Measurements from ENCODE around the gene PGF. TPM values are rescaled to one million over a fixed set of nuclear protein-coding genes. Genes with fewer than 3 reads are reported as not detected.

The PGF gene
- total RNA-seq, 5 donors from 2014 or later (not counting 1 experiment from before 2014, with no cell fraction given) = 0.09 to 0.29 TPM; not detected in 3

DNA sequence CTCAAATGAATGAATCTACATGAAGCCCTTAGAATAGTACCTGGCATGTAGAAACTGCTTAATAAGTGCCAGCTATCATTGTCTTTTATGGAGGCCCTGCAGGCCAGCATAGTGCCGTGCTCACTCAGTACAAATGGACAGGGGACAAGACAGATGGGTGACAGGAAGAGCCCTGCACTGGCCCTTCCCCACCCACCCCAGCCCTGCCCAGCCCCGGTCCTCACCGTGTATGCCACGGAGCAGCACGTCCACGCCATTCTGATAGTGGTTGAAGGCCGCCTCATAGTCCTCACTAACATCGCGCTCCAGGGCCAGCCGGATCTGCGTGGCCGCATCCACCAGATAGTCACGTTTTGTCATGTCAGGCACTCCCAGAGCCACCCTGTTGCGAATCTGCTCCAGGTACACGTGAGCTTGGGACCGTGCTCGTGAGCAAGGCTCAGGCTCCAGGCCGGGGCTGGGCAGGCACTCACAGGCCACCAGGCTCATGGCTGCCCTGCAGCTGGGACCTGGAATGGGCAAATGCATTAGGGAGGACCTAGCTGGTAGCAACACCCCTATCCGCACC lies 34.3 kb downstream of the PGF start:
- 91% methylated on average over 18 of the region's 19 CpGs for WGBS (ENCODE audit: insufficient coverage)
- Histone ChIP-seq H3K4me3 (ENCODE audit: control insufficient read depth in 1 of 2, extremely low read depth in 1 of 2, low read length in 1 of 2) (no peak overlapping the region), H3K9me3 (no peaks in the 10 kb centered on the region), H3K4me1 (ENCODE audit: control insufficient read depth in 1 of 2, extremely low read depth in 1 of 2, insufficient read depth in 2 of 2, low read length in 2 of 2) (peaks cover 0 to 12% of the 10 kb centered on the region in 2 experiments), H3K27ac (ENCODE audit: low read length) (no peak overlapping the region), H3K27me3 (replicated peaks in 1 of 2; ENCODE audit: control insufficient read depth in 2 of 2, extremely low read depth in 1 of 2, insufficient read depth in 2 of 2, low read length in 1 of 2) (peaks cover 0 to 20% of the 10 kb centered on the region in 2 experiments), H3K36me3 (ENCODE audit: control insufficient read depth in 2 of 2, extremely low read depth in 1 of 2, insufficient read depth in 1 of 2, low read length in 1 of 2) (no peaks in the 10 kb centered on the region)
- Mint-ChIP-seq H3K36me3 (no peaks in the 10 kb centered on the region), H3K9me3 (no peaks in the 10 kb centered on the region), H3K4me3 (no peak overlapping the region), H3K27me3 (peaks cover 3 to 4% of the 10 kb centered on the region in 2 donors), H3K27ac (no peak overlapping the region), H3K4me1 (peaks cover 13 to 19% (median 15%) of the 10 kb centered on the region in 3 donors)
- ChIA-PET CTCF (interaction anchor here (0.6 to 1.6 kb wide), 5 partner anchors 11 to 605 kb away, joined by 3 to 6 read pairs (median 3); no protein-coding TSS in a partner anchor), POLR2A (interaction anchor here (0.5 to 0.6 kb wide), 4 partner anchors 69 to 618 kb away, joined by 3 to 5 read pairs (median 4); no protein-coding TSS in a partner anchor)
- ATAC-seq (replicated peaks in 1 of 4) (no peak), DNase-seq (no peak)

DNA sequence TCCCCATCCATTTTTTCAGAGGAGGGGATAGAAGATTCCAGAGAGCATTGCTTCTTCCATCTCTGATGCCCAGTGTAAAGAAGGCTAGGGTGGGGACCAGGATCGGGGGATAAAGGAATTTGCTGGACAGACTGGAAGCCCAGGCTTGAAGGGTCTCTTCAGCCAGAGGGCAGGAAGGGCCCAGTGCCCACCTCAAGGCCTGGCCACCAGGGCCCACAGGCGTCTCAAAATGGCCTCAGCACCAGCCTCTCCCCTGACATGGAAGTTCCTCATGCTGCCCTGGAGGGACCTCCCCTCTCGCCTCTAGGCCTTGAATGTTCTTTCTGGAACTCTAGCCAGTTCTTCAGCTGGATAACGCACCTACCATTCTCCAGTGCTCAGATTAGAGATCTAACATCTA lies 35.1 kb downstream of the PGF start:
- CTCF ChIA-PET = interaction anchor here in 1 of 2 donors (1.5 kb wide), 1 partner anchor 59 kb away, joined by 3 read pairs; no protein-coding TSS in a partner anchor
- H3K27ac Mint-ChIP-seq = no peak overlapping the region

GRCh38 chr14:74919421-74920165 lies 35.8 kb downstream of the PGF start:
- no peak overlapping the region for H3K27ac ChIP-seq (ENCODE audit: low read length)
- no peak overlapping the region for H3K27ac Mint-ChIP-seq
- H3K9me3 ChIP-seq = no peaks in the 10 kb centered on the region
- peaks cover 0 to 12% of the 10 kb centered on the region in 2 experiments for H3K4me1 ChIP-seq (ENCODE audit: control insufficient read depth in 1 of 2, extremely low read depth in 1 of 2, insufficient read depth in 2 of 2, low read length in 2 of 2)
- no peak overlapping the region for H3K4me3 Mint-ChIP-seq
- H3K9me3 Mint-ChIP-seq = no peaks in the 10 kb centered on the region
- H3K27me3 Mint-ChIP-seq = peaks cover 0 to 3% of the 10 kb centered on the region in 2 donors
- DNase-seq (no peak), ATAC-seq (replicated peaks in 1 of 4) (no peak)
- no peak overlapping the region for H3K4me3 ChIP-seq (ENCODE audit: control insufficient read depth in 1 of 2, extremely low read depth in 1 of 2, low read length in 1 of 2)
- no peaks in the 10 kb centered on the region for H3K36me3 ChIP-seq (ENCODE audit: control insufficient read depth in 2 of 2, extremely low read depth in 1 of 2, insufficient read depth in 1 of 2, low read length in 1 of 2)
- peaks cover 13 to 19% (median 15%) of the 10 kb centered on the region in 3 donors for H3K4me1 Mint-ChIP-seq
- H3K36me3 Mint-ChIP-seq = no peaks in the 10 kb centered on the region
- WGBS (ENCODE audit: insufficient coverage) = 91% methylated on average over 11 of the region's 22 CpGs
- ChIA-PET CTCF (no interaction called here), POLR2A (interaction anchor here in 1 of 2 donors (0.8 kb wide), 1 partner anchor 714 kb away, joined by 4 read pairs; no protein-coding TSS in a partner anchor)
- peaks cover 0 to 17% of the 10 kb centered on the region in 2 experiments for H3K27me3 ChIP-seq (replicated peaks in 1 of 2; ENCODE audit: control insufficient read depth in 2 of 2, extremely low read depth in 1 of 2, insufficient read depth in 2 of 2, low read length in 1 of 2)

More for the DNA sequence above, 35.1 kb downstream of the PGF start:
- peaks cover 0 to 17% of the 10 kb centered on the region in 2 experiments for H3K27me3 ChIP-seq (replicated peaks in 1 of 2; ENCODE audit: control insufficient read depth in 2 of 2, extremely low read depth in 1 of 2, insufficient read depth in 2 of 2, low read length in 1 of 2)
- H3K36me3 Mint-ChIP-seq = no peaks in the 10 kb centered on the region
- no peaks in the 10 kb centered on the region for H3K9me3 Mint-ChIP-seq
- H3K4me1 ChIP-seq (ENCODE audit: control insufficient read depth in 1 of 2, extremely low read depth in 1 of 2, insufficient read depth in 2 of 2, low read length in 2 of 2) = peaks cover 0 to 12% of the 10 kb centered on the region in 2 experiments
- H3K36me3 ChIP-seq (ENCODE audit: control insufficient read depth in 2 of 2, extremely low read depth in 1 of 2, insufficient read depth in 1 of 2, low read length in 1 of 2) = no peaks in the 10 kb centered on the region
- H3K27me3 Mint-ChIP-seq = peaks cover 0 to 3% of the 10 kb centered on the region in 2 donors
- H3K9me3 ChIP-seq = no peaks in the 10 kb centered on the region
- WGBS (ENCODE audit: insufficient coverage) = 89% methylated on average over 4 of the region's 4 CpGs
- H3K27ac ChIP-seq (ENCODE audit: low read length) = no peak overlapping the region
- H3K4me1 Mint-ChIP-seq = peaks cover 13 to 19% (median 15%) of the 10 kb centered on the region in 3 donors
- H3K4me3 ChIP-seq (ENCODE audit: control insufficient read depth in 1 of 2, extremely low read depth in 1 of 2, low read length in 1 of 2) = no peak overlapping the region
- POLR2A ChIA-PET = interaction anchor here in 1 of 2 donors (0.8 kb wide), 1 partner anchor 713 kb away, joined by 4 read pairs; no protein-coding TSS in a partner anchor
- no peak overlapping the region for H3K4me3 Mint-ChIP-seq
- ATAC-seq (replicated peaks in 1 of 4) (no peak), DNase-seq (no peak)

DNA sequence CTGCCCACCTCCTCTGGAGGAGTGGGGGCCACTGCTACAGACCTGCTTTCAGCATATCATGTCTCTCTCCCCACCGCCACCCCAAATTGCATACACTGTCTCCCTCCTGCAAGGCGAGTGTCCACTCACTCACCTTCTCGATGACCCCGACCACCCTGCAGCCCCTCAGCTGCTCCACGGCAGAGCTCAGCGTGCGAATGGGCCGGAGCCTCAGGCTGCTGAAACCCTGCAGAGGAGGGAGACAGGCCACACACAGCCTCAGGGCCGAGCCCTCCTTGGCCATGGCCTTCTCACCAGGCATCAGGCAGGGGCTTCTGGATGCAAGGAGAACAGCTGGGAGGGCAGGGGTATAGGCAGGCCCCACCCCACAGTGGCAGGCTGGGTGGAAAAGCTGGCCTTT lies 37.0 kb downstream of the PGF start:
- POLR2A ChIA-PET = no interaction called here
- H3K27ac Mint-ChIP-seq = no peak overlapping the region
- Histone ChIP-seq H3K27ac (ENCODE audit: low read length) (no peak overlapping the region), H3K9me3 (no peaks in the 10 kb centered on the region), H3K4me3 (ENCODE audit: control insufficient read depth in 1 of 2, extremely low read depth in 1 of 2, low read length in 1 of 2) (no peak overlapping the region), H3K27me3 (replicated peaks in 1 of 2; ENCODE audit: control insufficient read depth in 2 of 2, extremely low read depth in 1 of 2, insufficient read depth in 2 of 2, low read length in 1 of 2) (peaks cover 0 to 9% of the 10 kb centered on the region in 2 experiments), H3K36me3 (ENCODE audit: control insufficient read depth in 2 of 2, extremely low read depth in 1 of 2, insufficient read depth in 1 of 2, low read length in 1 of 2) (no peaks in the 10 kb centered on the region), H3K4me1 (ENCODE audit: control insufficient read depth in 1 of 2, extremely low read depth in 1 of 2, insufficient read depth in 2 of 2, low read length in 2 of 2) (peaks cover 0 to 8% of the 10 kb centered on the region in 2 experiments)
- DNase-seq (no peak), ATAC-seq (replicated peaks in 1 of 4) (no peak)
- H3K9me3 Mint-ChIP-seq = no peaks in the 10 kb centered on the region
- 88% methylated on average over 9 of the region's 9 CpGs for whole genome bisulfite sequencing (ENCODE audit: insufficient coverage)
- CTCF ChIA-PET = interaction anchor here in 1 of 2 donors (1.8 kb wide), 1 partner anchor 58 kb away, joined by 4 read pairs; no protein-coding TSS in a partner anchor
- H3K4me1 Mint-ChIP-seq = peaks cover 7 to 12% (median 8%) of the 10 kb centered on the region in 3 donors
- H3K36me3 Mint-ChIP-seq = no peaks in the 10 kb centered on the region
- H3K27me3 Mint-ChIP-seq = no peaks in the 10 kb centered on the region
- no peak overlapping the region for H3K4me3 Mint-ChIP-seq

GRCh38 chr14:74917646-74918081 lies 37.7 kb downstream of the PGF start:
- peaks cover 6 to 12% (median 7%) of the 10 kb centered on the region in 3 donors for H3K4me1 Mint-ChIP-seq
- H3K36me3 ChIP-seq (ENCODE audit: control insufficient read depth in 2 of 2, extremely low read depth in 1 of 2, insufficient read depth in 1 of 2, low read length in 1 of 2) = no peaks in the 10 kb centered on the region
- POLR2A ChIA-PET = no interaction called here
- H3K9me3 Mint-ChIP-seq = no peaks in the 10 kb centered on the region
- ATAC-seq (replicated peaks in 1 of 4) (no peak), DNase-seq (no peak)
- H3K27me3 ChIP-seq (replicated peaks in 1 of 2; ENCODE audit: control insufficient read depth in 2 of 2, extremely low read depth in 1 of 2, insufficient read depth in 2 of 2, low read length in 1 of 2) = peaks cover 0 to 10% of the 10 kb centered on the region in 2 experiments
- H3K9me3 ChIP-seq = no peaks in the 10 kb centered on the region
- H3K27ac ChIP-seq (ENCODE audit: low read length) = no peak overlapping the region
- H3K27me3 Mint-ChIP-seq = no peaks in the 10 kb centered on the region
- H3K4me3 Mint-ChIP-seq = no peak overlapping the region
- no peaks in the 10 kb centered on the region for H3K36me3 Mint-ChIP-seq
- H3K4me3 ChIP-seq (ENCODE audit: control insufficient read depth in 1 of 2, extremely low read depth in 1 of 2, low read length in 1 of 2) = no peak overlapping the region
- H3K27ac Mint-ChIP-seq = no peak overlapping the region
- CTCF ChIA-PET = interaction anchor here in 1 of 2 donors (1.8 kb wide), 1 partner anchor 57 kb away, joined by 4 read pairs; no protein-coding TSS in a partner anchor
- 91% methylated on average over 8 of the region's 13 CpGs for WGBS (ENCODE audit: insufficient coverage)
- peaks cover 0 to 3% of the 10 kb centered on the region in 2 experiments for H3K4me1 ChIP-seq (ENCODE audit: control insufficient read depth in 1 of 2, extremely low read depth in 1 of 2, insufficient read depth in 2 of 2, low read length in 2 of 2)

DNA sequence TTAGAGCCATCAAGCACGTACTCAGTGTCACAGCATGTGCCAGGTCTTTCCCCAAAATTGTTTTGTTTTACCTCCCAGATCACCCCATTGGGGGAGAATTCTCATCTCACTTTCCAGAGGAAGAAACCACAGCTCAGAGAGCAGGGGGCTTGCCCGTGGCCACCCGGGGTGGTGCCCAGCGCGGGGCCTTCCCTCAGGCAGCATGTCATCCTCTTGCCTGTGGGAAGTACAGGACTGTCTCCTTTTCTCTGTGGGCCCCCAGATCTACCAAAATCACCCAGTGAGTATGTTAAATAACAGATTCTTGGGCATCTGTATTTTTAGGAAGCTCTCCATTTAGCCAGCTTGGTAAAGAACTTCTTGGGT lies 38.2 kb downstream of the PGF start:
- ChIA-PET CTCF (interaction anchor here in 1 of 2 donors (1.8 kb wide), 1 partner anchor 56 kb away, joined by 4 read pairs; no protein-coding TSS in a partner anchor), POLR2A (no interaction called here)
- no peak for ATAC-seq (replicated peaks in 1 of 4)
- Mint-ChIP-seq H3K4me3 (no peak overlapping the region), H3K9me3 (no peaks in the 10 kb centered on the region), H3K27ac (no peak overlapping the region), H3K36me3 (no peaks in the 10 kb centered on the region), H3K4me1 (peaks cover 2 to 7% (median 3%) of the 10 kb centered on the region in 3 donors), H3K27me3 (no peaks in the 10 kb centered on the region)
- DNase-seq = no peak
- WGBS (ENCODE audit: insufficient coverage) = 93% methylated on average over 3 of the region's 5 CpGs
- H3K27me3 ChIP-seq (replicated peaks in 1 of 2; ENCODE audit: control insufficient read depth in 2 of 2, extremely low read depth in 1 of 2, insufficient read depth in 2 of 2, low read length in 1 of 2) = peaks cover 0 to 5% of the 10 kb centered on the region in 2 experiments
- H3K4me3 ChIP-seq (ENCODE audit: control insufficient read depth in 1 of 2, extremely low read depth in 1 of 2, low read length in 1 of 2) = no peak overlapping the region
- H3K4me1 ChIP-seq (ENCODE audit: control insufficient read depth in 1 of 2, extremely low read depth in 1 of 2, insufficient read depth in 2 of 2, low read length in 2 of 2) = no peaks in the 10 kb centered on the region
- no peaks in the 10 kb centered on the region for H3K36me3 ChIP-seq (ENCODE audit: control insufficient read depth in 2 of 2, extremely low read depth in 1 of 2, insufficient read depth in 1 of 2, low read length in 1 of 2)
- H3K27ac ChIP-seq (ENCODE audit: low read length) = no peak overlapping the region
- H3K9me3 ChIP-seq = no peaks in the 10 kb centered on the region

Data from T-cell (primary cell).